Fibroblast of pulmonary artery (primary cell): ENCODE results near the gene ZFHX3.
A peak's percentile ranks its signal among the peaks of the same experiment; 100 is the strongest.

Experiments
- DNase-seq: peaks from one replicate; pipeline ENCODE4 v3.0.0-alpha.2; 2010; ENCODE audit warnings: low read depth
- H3K4me3 ChIP-seq: replicated peaks from 2 replicates; pipeline ENCODE4 v1.5.1; 2011; ENCODE audit warnings: low read depth, mild to moderate bottlenecking, control low read depth, low read length, moderate library complexity
- TF ChIP-seq, protein P1 (sequence below): IDR thresholded peaks from 2 replicates; pipeline ENCODE4 v1.5.1; 2011; ENCODE audit warnings: mild to moderate bottlenecking, control low read depth, low read length, inconsistent platforms; ENCODE audit errors: missing control alignments

ZFHX3 gene

DNA sequence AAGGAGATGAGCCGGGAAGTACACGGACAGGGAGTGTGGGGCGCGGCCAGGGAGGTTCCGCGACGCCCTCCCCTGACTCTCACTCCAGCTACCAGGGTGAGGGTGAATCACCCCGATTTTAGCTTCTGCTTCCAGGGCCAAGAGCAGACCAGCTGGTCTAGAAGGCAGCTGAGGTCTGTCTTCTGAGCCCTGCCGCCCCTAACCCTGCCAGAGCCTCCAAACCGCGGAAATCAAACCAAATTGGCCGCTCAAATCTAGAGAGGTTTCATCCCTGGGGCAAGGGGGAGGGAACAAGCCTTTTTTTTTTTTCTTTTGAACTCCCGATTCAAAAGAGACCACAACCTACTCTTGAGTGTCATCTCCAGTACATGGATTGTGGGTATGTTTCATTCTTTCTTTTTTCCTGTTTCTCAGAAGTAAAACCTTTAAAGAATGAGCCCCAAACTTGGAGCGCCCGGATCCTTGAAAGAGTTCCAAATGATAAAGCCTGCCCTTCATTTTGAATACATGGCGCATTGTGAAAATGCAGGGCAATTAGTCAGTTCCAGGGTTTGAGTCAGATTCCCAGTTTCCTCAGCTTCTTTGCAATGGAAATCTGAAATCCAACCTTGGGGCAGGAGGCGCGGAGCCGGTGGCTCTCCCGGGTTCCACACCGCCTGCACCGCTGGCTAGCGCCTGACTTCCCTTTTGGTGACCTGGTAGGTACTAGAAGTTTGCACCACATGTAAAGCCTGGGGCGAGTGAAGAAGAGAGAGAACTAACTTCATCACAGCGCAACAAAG is 16.5 kb upstream of the ZFHX3 start:
- H3K4me3 ChIP-seq: peak overlapping the region; percentile 45
- peak; percentile 88 for DNase-seq
- TF ChIP-seq, protein P1, sequence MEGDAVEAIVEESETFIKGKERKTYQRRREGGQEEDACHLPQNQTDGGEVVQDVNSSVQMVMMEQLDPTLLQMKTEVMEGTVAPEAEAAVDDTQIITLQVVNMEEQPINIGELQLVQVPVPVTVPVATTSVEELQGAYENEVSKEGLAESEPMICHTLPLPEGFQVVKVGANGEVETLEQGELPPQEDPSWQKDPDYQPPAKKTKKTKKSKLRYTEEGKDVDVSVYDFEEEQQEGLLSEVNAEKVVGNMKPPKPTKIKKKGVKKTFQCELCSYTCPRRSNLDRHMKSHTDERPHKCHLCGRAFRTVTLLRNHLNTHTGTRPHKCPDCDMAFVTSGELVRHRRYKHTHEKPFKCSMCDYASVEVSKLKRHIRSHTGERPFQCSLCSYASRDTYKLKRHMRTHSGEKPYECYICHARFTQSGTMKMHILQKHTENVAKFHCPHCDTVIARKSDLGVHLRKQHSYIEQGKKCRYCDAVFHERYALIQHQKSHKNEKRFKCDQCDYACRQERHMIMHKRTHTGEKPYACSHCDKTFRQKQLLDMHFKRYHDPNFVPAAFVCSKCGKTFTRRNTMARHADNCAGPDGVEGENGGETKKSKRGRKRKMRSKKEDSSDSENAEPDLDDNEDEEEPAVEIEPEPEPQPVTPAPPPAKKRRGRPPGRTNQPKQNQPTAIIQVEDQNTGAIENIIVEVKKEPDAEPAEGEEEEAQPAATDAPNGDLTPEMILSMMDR: no peak

DNA sequence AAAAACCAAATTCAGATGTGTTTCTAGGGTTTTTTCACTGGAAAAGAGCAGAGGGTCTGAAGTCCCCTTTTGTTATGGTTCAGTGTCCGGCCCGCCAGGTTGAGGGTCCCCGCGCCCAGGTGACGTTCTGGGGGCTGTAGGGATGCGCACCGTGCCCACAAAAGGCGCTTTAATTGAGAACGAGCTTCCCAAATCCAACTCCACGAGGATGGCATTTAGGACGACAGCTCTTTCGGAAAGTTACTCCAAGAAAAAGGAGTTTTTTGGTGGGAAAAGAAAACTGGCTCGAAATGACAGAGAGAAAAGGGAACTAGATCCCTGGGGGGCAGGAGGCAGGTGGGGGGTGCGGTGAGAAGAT is 15.9 kb upstream of the ZFHX3 start:
- DNase-seq: no peak
- TF ChIP-seq, protein P1: no peak
- H3K4me3 ChIP-seq: peak overlapping the region; percentile 45

DNA sequence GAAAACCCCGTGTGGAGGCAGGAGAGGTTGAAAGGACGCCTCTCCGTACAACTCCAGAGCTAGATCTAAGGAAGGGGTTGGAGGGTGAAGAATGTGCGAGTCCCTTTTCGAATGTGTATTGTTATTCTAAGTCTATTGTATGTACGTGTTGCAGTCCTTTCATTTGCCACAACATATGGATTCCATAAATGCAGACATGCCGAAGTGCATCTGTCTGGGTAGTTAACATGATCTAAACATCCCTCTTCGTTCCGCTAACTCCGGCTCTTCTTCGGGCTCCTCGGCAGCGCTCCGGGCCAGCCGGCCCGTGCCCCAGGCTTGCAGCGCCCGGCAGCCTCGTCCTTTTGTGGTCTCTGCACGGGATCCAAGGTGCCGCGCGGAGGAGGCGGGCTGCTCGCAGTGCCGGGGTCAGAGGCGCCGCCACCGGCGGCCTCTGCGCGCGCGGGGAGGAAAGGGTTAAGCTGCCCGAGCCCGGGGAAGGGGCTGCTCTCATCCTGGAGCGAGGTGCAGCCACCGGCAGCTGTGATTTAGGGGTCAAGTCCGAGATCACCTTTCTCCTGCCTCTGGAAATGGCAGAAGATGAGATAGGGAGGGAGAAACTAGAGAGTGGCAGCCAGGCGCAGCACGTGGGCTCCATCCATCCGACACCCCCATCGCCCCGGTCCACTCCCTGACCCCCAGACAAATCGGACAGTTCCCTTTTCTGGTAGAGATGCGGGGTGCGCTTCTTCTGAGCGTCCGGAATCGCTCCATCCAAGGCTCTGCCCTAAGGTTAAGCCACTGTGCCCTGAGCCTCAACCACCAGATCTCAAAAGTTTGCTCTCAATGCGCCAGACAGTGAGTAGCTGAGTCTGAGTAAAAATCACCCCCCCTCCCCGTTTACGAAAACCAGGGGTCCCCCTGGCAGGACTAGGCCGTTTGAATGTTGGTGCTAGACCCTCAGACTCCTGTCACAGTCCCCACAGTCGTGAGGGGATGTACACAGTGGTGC is 15.1 kb upstream of the ZFHX3 start:
- TF ChIP-seq, protein P1: no peak
- H3K4me3 ChIP-seq: no peak overlapping the region

DNA sequence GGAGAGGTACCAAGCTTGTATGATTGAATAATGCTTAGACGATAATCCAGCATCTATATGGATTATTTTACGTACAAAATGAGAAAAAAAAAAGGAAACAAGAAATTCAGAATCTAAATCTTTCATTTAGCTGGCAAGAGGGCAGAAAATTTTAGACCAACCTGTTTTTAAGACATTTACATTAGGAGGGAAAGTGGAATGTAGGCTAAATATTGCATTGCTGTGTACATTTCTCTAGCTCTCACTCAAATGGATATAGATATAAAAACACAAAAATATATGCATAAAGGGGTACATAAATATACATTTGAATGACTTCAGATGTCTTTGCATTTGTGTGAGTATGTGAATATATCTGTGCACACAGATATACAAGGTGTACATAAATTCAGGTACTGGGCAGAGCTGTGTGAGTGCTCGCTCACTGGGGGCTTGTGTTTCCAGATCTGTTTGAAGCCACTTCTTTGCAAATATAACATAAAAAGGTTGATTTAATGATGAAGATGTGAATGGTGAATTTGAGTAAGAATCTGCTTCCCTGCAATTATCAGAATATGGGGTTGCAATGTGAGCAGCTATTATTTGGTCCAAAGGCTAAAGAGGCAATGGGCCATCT is 14.2 kb upstream of the ZFHX3 start:
- TF ChIP-seq, protein P1: no peak
- H3K4me3 ChIP-seq: no peak overlapping the region
- DNase-seq: no peak

More for the DNA sequence above, 15.1 kb upstream of the ZFHX3 start:
- no peak for DNase-seq

DNA sequence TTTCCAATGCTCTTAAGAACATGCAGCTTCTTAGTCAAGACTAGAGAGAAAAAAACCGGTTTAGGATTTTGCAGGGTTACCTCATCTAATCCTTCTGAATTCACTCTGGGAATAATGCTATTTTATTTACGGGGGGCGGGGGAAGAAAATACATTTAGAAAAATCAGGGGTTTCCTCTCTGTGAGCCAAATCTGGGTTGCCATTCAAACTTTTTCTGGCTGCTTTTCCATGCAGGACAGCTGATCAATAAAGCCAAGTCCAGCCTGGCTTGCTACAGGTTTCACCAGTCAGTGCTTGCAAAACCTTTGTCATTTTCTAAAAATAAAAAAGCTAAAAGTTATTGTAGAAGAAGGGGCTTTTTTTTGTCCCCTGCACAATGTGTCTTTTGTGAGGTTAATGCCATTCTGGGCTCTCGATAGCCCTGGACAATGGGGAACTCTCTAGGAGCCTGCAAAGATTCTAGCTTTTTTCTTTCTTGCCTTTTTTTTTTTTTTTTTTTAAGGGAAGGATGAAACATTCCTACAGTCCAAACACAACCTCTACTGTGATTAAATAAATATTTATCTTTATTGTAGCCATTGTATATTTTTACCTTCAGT is 13.1 kb upstream of the ZFHX3 start:
- TF ChIP-seq, protein P1: no peak
- peak overlapping the region; percentile 10 for H3K4me3 ChIP-seq
- DNase-seq: no peak

DNA sequence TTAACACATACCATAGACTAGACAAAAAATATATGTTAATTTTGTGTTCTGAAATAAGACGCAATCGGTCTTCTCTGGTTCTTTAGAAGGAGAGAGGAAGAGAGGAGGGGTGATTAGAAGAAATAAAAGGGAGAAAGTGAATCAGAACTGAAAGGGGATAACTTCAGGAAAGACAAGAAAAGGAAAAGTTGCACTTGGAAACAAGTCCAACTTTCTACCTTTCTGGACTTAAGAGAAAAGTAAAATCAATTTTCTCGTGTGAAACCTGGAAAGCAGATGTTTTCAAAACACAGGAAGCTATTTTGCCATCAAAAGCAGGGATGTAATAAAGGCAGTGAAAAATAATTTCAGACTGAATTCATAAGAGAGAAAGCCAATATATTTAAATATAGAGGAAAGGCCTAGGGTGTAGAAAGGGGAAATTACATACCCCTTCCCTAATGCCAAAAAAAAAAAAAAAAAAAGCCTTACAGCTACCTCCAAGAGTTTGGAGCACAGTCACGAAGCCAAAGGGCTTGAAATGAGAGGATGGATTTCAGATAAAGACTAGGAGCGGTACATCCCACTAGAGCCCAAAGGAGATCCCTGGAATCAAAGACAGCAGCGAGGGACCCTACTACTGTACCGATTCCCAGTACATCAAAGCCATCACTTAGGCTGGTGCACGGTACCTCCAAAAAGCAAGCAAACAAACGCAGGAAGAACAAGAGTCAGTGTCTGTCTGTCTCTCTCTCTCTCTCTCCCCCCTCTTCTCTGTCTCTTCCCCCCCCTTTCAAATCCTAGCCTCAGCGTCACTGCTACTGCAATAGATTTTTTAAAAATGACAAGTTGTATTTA is 12.1 kb upstream of the ZFHX3 start:
- H3K4me3 ChIP-seq: peak overlapping the region; percentile 84
- no peak for DNase-seq
- TF ChIP-seq, protein P1: no peak
